Activated gamma-delta T cell treated with Interleukin-2 at 50 U/mL for 16 hours (primary cell): ENCODE data around the gene TMEM205.

ENCODE experiments used
- DNase-seq: peaks from one replicate; pipeline ENCODE4 v3.0.0-alpha.2; 2020

TMEM205 gene

DNA sequence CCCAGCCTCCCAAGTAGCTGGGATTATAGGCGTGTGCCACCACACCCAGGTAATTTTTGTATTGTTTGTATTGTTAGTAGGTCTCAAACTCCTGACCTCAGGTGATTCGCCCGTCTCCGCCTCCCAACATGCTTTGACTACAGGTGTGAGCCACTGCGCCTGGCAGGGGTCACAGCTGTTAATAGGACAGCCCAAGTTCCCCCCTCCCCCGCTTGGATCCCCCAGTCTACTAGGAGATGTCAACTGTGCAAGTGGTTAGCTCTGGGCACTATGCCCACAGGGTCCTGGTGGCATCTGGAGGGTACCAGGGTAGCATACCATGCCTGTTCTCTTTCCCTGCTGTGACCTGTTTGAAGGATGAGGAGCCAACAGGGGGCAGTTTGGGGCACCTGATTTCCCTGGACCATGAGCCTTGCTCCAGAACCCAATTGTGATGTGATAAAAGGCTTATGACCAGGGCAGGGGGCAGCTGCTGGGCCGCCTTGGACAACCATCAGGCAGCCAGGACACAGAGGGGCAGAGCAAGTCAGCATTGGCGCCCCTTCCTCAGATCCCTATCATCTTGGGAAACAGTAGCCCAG, 50.3 kb downstream of the TMEM205 start, which contains the start of gene TSPAN16:
TSS of gene TSPAN16 (plus strand) at position 496 of the 581 bp plus-strand sequence. CDS start 138 bp downstream, outside the sequence.
- no peak for DNase-seq

DNA sequence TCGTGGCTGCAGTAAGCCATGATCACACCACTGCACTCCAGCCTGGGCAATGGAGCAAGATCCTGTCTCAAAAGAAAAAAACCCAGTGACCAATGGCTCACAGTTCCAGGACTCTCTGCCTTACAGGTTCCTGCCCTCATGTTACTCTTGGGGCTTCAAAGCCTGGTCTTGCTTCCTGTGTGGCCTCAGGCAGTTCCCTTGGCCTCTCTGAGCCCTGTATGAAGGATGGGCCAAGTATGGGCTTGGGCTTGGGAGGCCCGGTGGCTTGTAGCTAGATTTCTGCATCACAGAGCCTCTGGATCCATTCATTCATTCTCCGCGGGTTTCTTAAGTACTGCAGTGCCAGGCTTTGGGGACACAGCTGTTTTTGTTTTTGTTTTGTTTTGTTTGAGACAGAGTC, 50.9 kb downstream of the TMEM205 start:
- no peak for DNase-seq

DNA sequence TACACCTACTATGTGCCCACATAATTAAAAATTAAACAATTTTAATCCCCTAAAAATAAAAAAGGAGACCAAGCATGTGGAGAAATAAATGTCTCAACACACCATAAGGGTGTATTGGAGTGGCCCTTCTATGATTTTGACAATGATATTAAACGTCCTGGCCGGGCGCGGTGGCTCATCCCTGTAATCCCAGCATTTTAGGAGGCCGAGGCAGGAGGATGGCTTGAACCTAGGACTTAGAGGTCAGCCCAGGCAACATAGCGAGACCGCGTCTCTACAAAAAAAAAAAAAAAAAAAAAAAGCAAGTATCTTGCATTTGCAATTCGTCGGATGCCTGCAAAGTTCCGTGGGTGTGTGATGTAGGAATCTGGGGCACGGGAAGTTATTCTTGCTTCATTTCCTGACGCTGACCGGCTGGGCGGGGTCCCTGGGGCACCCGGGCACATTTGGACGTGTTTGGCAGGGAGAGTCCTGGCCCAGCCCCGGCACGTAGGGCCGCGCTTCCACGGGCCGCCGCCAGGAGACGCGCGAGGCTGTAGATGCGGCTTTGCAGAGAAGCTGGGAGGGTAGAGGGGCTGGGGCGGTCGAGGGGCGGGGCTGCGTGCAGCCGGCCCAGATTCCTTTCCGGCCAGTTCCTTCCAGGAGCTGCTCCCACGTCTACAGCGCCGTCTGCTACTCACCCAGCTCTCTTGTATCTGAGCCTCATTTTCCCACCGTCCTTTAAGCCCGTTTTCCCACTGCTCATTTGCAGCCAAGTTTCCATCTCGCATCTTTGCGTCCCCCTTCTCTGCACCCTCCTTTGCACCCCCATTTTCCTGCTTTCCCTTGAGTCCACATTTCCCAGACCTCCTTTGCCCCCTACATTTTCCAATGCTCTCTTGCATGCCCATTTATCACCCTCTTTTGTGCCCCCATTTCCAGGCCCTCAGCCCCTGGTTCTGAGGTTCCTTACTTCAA, 52.4 kb downstream of the TMEM205 start:
- DNase-seq: peak; percentile 75
